UCSD-AML1 (cell line): Measurements from ENCODE around the gene RNF157.

ENCODE experiments used
- DNase-seq: peaks from one replicate; lab custom pipeline; 2025; ENCODE audit not compliant: unreplicated experiment; lab: John Stamatoyannopoulos, UW

The RNF157 gene

GRCh38 chr17:76240461-76241203 lies at the start of gene RNF157:
RNF157 (minus strand) TSS chr17:76240493; CDS start chr17:76240240, 253 bp downstream.
- peak; percentile 42 for DNase-seq

GRCh38 chr17:76281573-76282371 lies 41.5 kb upstream of the RNF157 start:
- no peak for DNase-seq

- DNase-seq = no peak
Observed at GRCh38 chr17:76280650-76281049, 40.4 kb upstream of the RNF157 start.

- no peak for DNase-seq
Observed at GRCh38 chr17:76279742-76280287, 39.5 kb upstream of the RNF157 start.

- DNase-seq = peak; percentile 84
Observed at GRCh38 chr17:76278952-76279741, 38.9 kb upstream of the RNF157 start.

- DNase-seq = no peak
Observed at GRCh38 chr17:76278268-76278908, 38.1 kb upstream of the RNF157 start.

- no peak for DNase-seq
Observed at GRCh38 chr17:76277300-76278267, 37.3 kb upstream of the RNF157 start.

GRCh38 chr17:76276461-76277299 lies 36.4 kb upstream of the RNF157 start:
- DNase-seq = no peak

GRCh38 chr17:76276069-76276431 lies 35.8 kb upstream of the RNF157 start:
- DNase-seq = no peak

- DNase-seq = no peak
Observed at GRCh38 chr17:76275382-76276068, 35.2 kb upstream of the RNF157 start.

- DNase-seq = no peak
Observed at GRCh38 chr17:76274112-76274956, 34.0 kb upstream of the RNF157 start.

- no peak for DNase-seq
Observed at GRCh38 chr17:76273445-76274111, 33.3 kb upstream of the RNF157 start.

- DNase-seq = no peak
Observed at GRCh38 chr17:76272541-76273444, 32.5 kb upstream of the RNF157 start.

- no peak for DNase-seq
Observed at GRCh38 chr17:76271669-76272540, 31.6 kb upstream of the RNF157 start.
